Pancreas (tissue), 10 donors: ENCODE results near the gene CYTH4. TPM values are rescaled to one million over a fixed set of nuclear protein-coding genes. Genes with fewer than 3 reads are reported as not detected.
A peak's percentile ranks its signal among the peaks of the same experiment; 100 is the strongest.
"Not testable (repeated sequence)": the region's sequence is repeated elsewhere in the genome, so short reads cannot be mapped to it uniquely, and the experiment has no call there.

Experiments
- ATAC-seq, 4 donors: fragments of 200-7000 bp; cut with Tn5 transposase; one replicate each; pipeline versions ENCODE4 v1.8.0 to v1.9.1; 2020; ENCODE audit warnings: mild to moderate bottlenecking in 4 of 4, moderate library complexity in 4 of 4
- DNase-seq, 6 donors: peaks; one replicate each; pipeline ENCODE4 v3.0.0-alpha.2; 2020
- FAIRE-seq: peaks from 2 replicates; lab custom pipeline; 2012; peaks lifted over from hg19 to GRCh38; lab: Jason Lieb, UNC
- H3K27ac ChIP-seq, 4 donors: fragments of 200-600 bp; sonication (generic); 1 replicate in 3 of 4; 2 replicates in 1 of 4; pipeline versions ENCODE4 v1.5.0 to v1.8.0; 2020
- H3K27me3 ChIP-seq, 4 donors: fragments of 200-600 bp; one replicate each; pipeline ENCODE4 v1.8.0; 2021
- H3K36me3 ChIP-seq, 3 donors: fragments of 200-600 bp; sonication (generic) in 1 of 3; one replicate each; pipeline versions ENCODE4 v1.5.0 to v1.8.0; 2020 to 2021
- H3K4me1 ChIP-seq, 3 donors: fragments of 200-600 bp; one replicate each; pipeline ENCODE4 v1.8.0; 2021
- H3K4me3 ChIP-seq, 4 donors: fragments of 200-600 bp; sonication (generic) in 2 of 4; one replicate each; pipeline versions ENCODE4 v1.5.0 to v1.8.0; 2020 to 2021
- H3K9me3 ChIP-seq, 4 donors: fragments of 200-600 bp; one replicate each; pipeline ENCODE4 v1.8.0; 2021
- CTCF ChIP-seq, 4 donors: fragments of 200-600 bp; sonication (generic) in 3 of 4; IDR thresholded peaks; one replicate each; pipeline versions ENCODE4 v1.5.0 to v1.8.0; 2021; ENCODE audit warnings: antibody characterized with exemption in 4 of 4
- WGBS, 2 donors: extraction: QIAGEN DNeasy Blood & Tissue Kit; methylation state at CpG; one replicate each; pipeline ENCODE4 v1.1.7; 2013; 5-methylcytosine and 5-hydroxymethylcytosine counted together
- intact Hi-C, 3 donors: fragments of 100-400 bp; cut with DNase I; formaldehyde crosslinking; loops; one replicate each; pipeline versions ENCODE4 v1.11.1 to v1.14.2; 2022
- polyA plus RNA-seq, 2 donors: library from polyadenylated mRNA; stranded (reverse); fragments of 200-250 nt; gene quantifications; one replicate each; pipeline ENCODE4 v1.2.3, GENCODE V29; 2013
- total RNA-seq, 6 donors: library from RNA; stranded (reverse); fragmentation: NEBNext Ultra II Directional in 4 of 6; extraction: Animal tissue kit (Norgen Biotek cat#: 25700) in 4 of 6; gene quantifications; one replicate each; pipeline versions ENCODE4 v1.2.1 to v1.2.4, GENCODE V29; 2021 to 2023
- donor health status: healthy with polysubstance abuse.
- donor health status: DM: no; HTN: no; CAD: no; lungs with moderate emphysema.
- donor health status: DM: no; HTN: no; CAD: no.
- donor health status: control.
- donor health status: control.
- donor health status: Bipolar disorder and iron deficiency.
- donor health status: DM: yes; HTN: yes; CAD: no.
- donor health status: DM: no; HTN: no; CAD: no.
- donor health status: DM: no; HTN: no; CAD: no.
- donor health status: DM: yes; HTN: yes; CAD: no.

The CYTH4 gene
- total and polyA plus RNA-seq, 8 donors, result 0.79 to 12.0 (median 2.8) TPM

GRCh38 chr22:37249986-37250385, 32.3 kb upstream of the CYTH4 start:
- DNase-seq, result peak in 1 of 6 donors; percentile 3
- no peak for TF ChIP-seq CTCF (IDR thresholded peaks at IDR 0.05)
- no peak for ATAC-seq
- H3K36me3 ChIP-seq, result no peaks in the 10 kb centered on the region
- H3K4me3 ChIP-seq, result no peak overlapping the region
- FAIRE-seq, result no peak
- no peak overlapping the region for H3K27ac ChIP-seq
- intact Hi-C loops, result no loop called here
- H3K9me3 ChIP-seq, result no peaks in the 10 kb centered on the region
- WGBS, 2 donors, result 69 to 73% methylated on average over 12 of the region's 12 CpGs
- no peaks in the 10 kb centered on the region for H3K4me1 ChIP-seq
- peaks cover 0 to 4% (median 2%) of the 10 kb centered on the region in 4 donors for H3K27me3 ChIP-seq

- DNase-seq, H3K9me3 ChIP-seq, ATAC-seq, intact Hi-C loops, H3K36me3 ChIP-seq, H3K4me1 ChIP-seq, H3K27ac ChIP-seq, FAIRE-seq, H3K4me3 ChIP-seq: not testable (repeated sequence)
- H3K27me3 ChIP-seq, result peaks cover 0 to 12% (median 5%) of the 10 kb centered on the region in 4 donors
- WGBS, 2 donors, result 70 to 86% methylated on average over 8 of the region's 8 CpGs
These were observed 30.5 kb upstream of the CYTH4 start for GRCh38 chr22:37251836-37252235.

GRCh38 chr22:37253126-37253660, 29.1 kb upstream of the CYTH4 start:
- intact Hi-C loops, result no loop called here
- Histone ChIP-seq H3K4me3 (no peak overlapping the region), H3K36me3 (no peaks in the 10 kb centered on the region), H3K4me1 (no peaks in the 10 kb centered on the region), H3K9me3 (no peaks in the 10 kb centered on the region), H3K27me3 (peaks cover 0 to 15% (median 5%) of the 10 kb centered on the region in 4 donors), H3K27ac (no peak overlapping the region)
- no peak for TF ChIP-seq CTCF (IDR thresholded peaks at IDR 0.05)
- DNase-seq (no peak), ATAC-seq (no peak), FAIRE-seq (no peak)
- 55 to 60% methylated on average over 7 of the region's 7 CpGs for WGBS, 2 donors

GRCh38 chr22:37254209-37254866, 28.0 kb upstream of the CYTH4 start:
- Histone ChIP-seq H3K4me3 (no peak overlapping the region), H3K4me1 (no peaks in the 10 kb centered on the region), H3K27me3 (peaks cover 0 to 20% (median 5%) of the 10 kb centered on the region in 4 donors), H3K9me3 (no peaks in the 10 kb centered on the region), H3K36me3 (no peaks in the 10 kb centered on the region), H3K27ac (no peak overlapping the region)
- ATAC-seq (no peak), DNase-seq (no peak), FAIRE-seq (no peak)
- TF ChIP-seq CTCF (IDR thresholded peaks at IDR 0.05), result no peak
- intact Hi-C loops, result no loop called here
- 79 to 92% methylated on average over 5 of the region's 5 CpGs for WGBS, 2 donors

GRCh38 chr22:37254867-37255233, 27.5 kb upstream of the CYTH4 start:
- Histone ChIP-seq H3K27me3 (peaks cover 0 to 22% (median 5%) of the 10 kb centered on the region in 4 donors), H3K36me3 (no peaks in the 10 kb centered on the region), H3K4me1 (no peaks in the 10 kb centered on the region), H3K4me3 (no peak overlapping the region), H3K9me3 (no peaks in the 10 kb centered on the region), H3K27ac (no peak overlapping the region)
- no peak for TF ChIP-seq CTCF (IDR thresholded peaks at IDR 0.05)
- 46 to 53% methylated on average over 5 of the region's 5 CpGs for WGBS, 2 donors
- no peak for DNase-seq
- no peak for ATAC-seq
- no peak for FAIRE-seq
- intact Hi-C loops, result no loop called here
